Activated CD4-positive, alpha-beta memory T cell treated with anti-CD3 and anti-CD28 coated beads, Interleukin-2, amount 10 ng/mL, durations not matched to agents 7 days and 5 days (primary cell): ENCODE measurements around the gene ZNF385D. TPM values are rescaled to one million over a fixed set of nuclear protein-coding genes. Genes with fewer than 3 reads are reported as not detected.

ENCODE experiments used
- CTCF ChIA-PET: fragments of 350-600 bp; sonication (Branson Sonifier 250); formaldehyde crosslinking; loops from one replicate; lab custom pipeline; 2021; ENCODE audit warnings: antibody characterized with exemption, inconsistent platforms; lab: Charles Lee
- POLR2A ChIA-PET: fragments of 350-600 bp; sonication (Branson Sonifier 250); formaldehyde crosslinking; loops from one replicate; lab custom pipeline; 2021; ENCODE audit warnings: antibody characterized with exemption; lab: Charles Lee
- DNase-seq: peaks from one replicate; pipeline ENCODE4 v3.0.0-alpha.2; 2020
- H3K27ac Mint-ChIP-seq: one replicate; pipeline ENCODE4 v1.8.0; 2021; ENCODE audit warnings: mild to moderate bottlenecking, mixed read lengths
- H3K27me3 Mint-ChIP-seq: one replicate; pipeline ENCODE4 v1.8.0; 2021; ENCODE audit warnings: mixed read lengths
- H3K36me3 Mint-ChIP-seq: one replicate; pipeline ENCODE4 v1.8.0; 2021; ENCODE audit warnings: low read depth, mixed read lengths
- H3K4me1 Mint-ChIP-seq: one replicate; pipeline ENCODE4 v1.8.0; 2021; ENCODE audit warnings: mixed read lengths
- H3K4me3 Mint-ChIP-seq: one replicate; pipeline ENCODE4 v1.8.0; 2021; ENCODE audit warnings: mild to moderate bottlenecking, mixed read lengths
- H3K9me3 Mint-ChIP-seq: one replicate; pipeline ENCODE4 v1.8.0; 2021; ENCODE audit warnings: mixed read lengths
- total RNA-seq, 2 experiments: library from RNA; stranded (reverse); gene quantifications; one replicate each; pipeline ENCODE4 v1.2.3, GENCODE V29; 2021

The ZNF385D gene
- total RNA-seq, 2 experiments from 2014 or later: not detected

- Mint-ChIP-seq H3K9me3 (peaks cover 4% of the 10 kb centered on the region), H3K36me3 (no peaks in the 10 kb centered on the region), H3K27ac (no peak overlapping the region), H3K27me3 (no peaks in the 10 kb centered on the region), H3K4me1 (no peaks in the 10 kb centered on the region), H3K4me3 (no peak overlapping the region)
- POLR2A ChIA-PET: no interaction called here
- no peak for DNase-seq
- CTCF ChIA-PET: no interaction called here
Measured at GRCh38 chr3:21462141-21462540, 288.9 kb downstream of the ZNF385D start.

- Mint-ChIP-seq H3K27ac (no peak overlapping the region), H3K27me3 (no peaks in the 10 kb centered on the region), H3K9me3 (peaks cover 4% of the 10 kb centered on the region), H3K4me3 (no peak overlapping the region), H3K36me3 (no peaks in the 10 kb centered on the region), H3K4me1 (no peaks in the 10 kb centered on the region)
- POLR2A ChIA-PET: no interaction called here
- no peak for DNase-seq
- CTCF ChIA-PET: no interaction called here
Measured at GRCh38 chr3:21457084-21457483, 293.9 kb downstream of the ZNF385D start.

- H3K36me3 Mint-ChIP-seq: no peaks in the 10 kb centered on the region
- CTCF ChIA-PET: interaction anchor here (0.9 kb wide), 1 partner anchor 48 kb away, joined by 3 read pairs; no protein-coding TSS in a partner anchor
- H3K27me3 Mint-ChIP-seq: no peaks in the 10 kb centered on the region
- H3K4me3 Mint-ChIP-seq: no peak overlapping the region
- H3K9me3 Mint-ChIP-seq: peaks cover 9% of the 10 kb centered on the region
- H3K4me1 Mint-ChIP-seq: no peaks in the 10 kb centered on the region
- no peak overlapping the region for H3K27ac Mint-ChIP-seq
- no peak for DNase-seq
- POLR2A ChIA-PET: no interaction called here
Measured at GRCh38 chr3:21449738-21450137, 301.3 kb downstream of the ZNF385D start.

GRCh38 chr3:21447476-21448151 lies 303.4 kb downstream of the ZNF385D start:
- no peak overlapping the region for H3K27ac Mint-ChIP-seq
- H3K27me3 Mint-ChIP-seq: no peaks in the 10 kb centered on the region
- DNase-seq: no peak
- peaks cover 7% of the 10 kb centered on the region for H3K9me3 Mint-ChIP-seq
- no peaks in the 10 kb centered on the region for H3K4me1 Mint-ChIP-seq
- no peaks in the 10 kb centered on the region for H3K36me3 Mint-ChIP-seq
- no peak overlapping the region for H3K4me3 Mint-ChIP-seq
- ChIA-PET POLR2A (no interaction called here), CTCF (no interaction called here)

- CTCF ChIA-PET: no interaction called here
- POLR2A ChIA-PET: no interaction called here
- Mint-ChIP-seq H3K4me3 (no peak overlapping the region), H3K9me3 (peaks cover 7% of the 10 kb centered on the region), H3K4me1 (no peaks in the 10 kb centered on the region), H3K27ac (no peak overlapping the region), H3K36me3 (no peaks in the 10 kb centered on the region), H3K27me3 (no peaks in the 10 kb centered on the region)
- no peak for DNase-seq
Measured at GRCh38 chr3:21446945-21447475, 304.0 kb downstream of the ZNF385D start.

- ChIA-PET POLR2A (no interaction called here), CTCF (interaction anchor here (0.6 kb wide), 1 partner anchor 562 kb away, joined by 8 read pairs; no protein-coding TSS in a partner anchor)
- H3K4me3 Mint-ChIP-seq: no peak overlapping the region
- H3K27ac Mint-ChIP-seq: no peak overlapping the region
- no peaks in the 10 kb centered on the region for H3K36me3 Mint-ChIP-seq
- H3K4me1 Mint-ChIP-seq: no peaks in the 10 kb centered on the region
- no peak for DNase-seq
- H3K27me3 Mint-ChIP-seq: no peaks in the 10 kb centered on the region
- peaks cover 7% of the 10 kb centered on the region for H3K9me3 Mint-ChIP-seq
Measured at GRCh38 chr3:21446027-21446426, 305.0 kb downstream of the ZNF385D start.

GRCh38 chr3:21441821-21442220 lies 309.2 kb downstream of the ZNF385D start:
- CTCF ChIA-PET: no interaction called here
- H3K4me1 Mint-ChIP-seq: no peaks in the 10 kb centered on the region
- peaks cover 10% of the 10 kb centered on the region for H3K9me3 Mint-ChIP-seq
- H3K27me3 Mint-ChIP-seq: no peaks in the 10 kb centered on the region
- H3K27ac Mint-ChIP-seq: no peak overlapping the region
- POLR2A ChIA-PET: no interaction called here
- no peaks in the 10 kb centered on the region for H3K36me3 Mint-ChIP-seq
- DNase-seq: no peak
- no peak overlapping the region for H3K4me3 Mint-ChIP-seq

GRCh38 chr3:21436835-21437234 lies 314.2 kb downstream of the ZNF385D start:
- peaks cover 11% of the 10 kb centered on the region for H3K9me3 Mint-ChIP-seq
- H3K36me3 Mint-ChIP-seq: no peaks in the 10 kb centered on the region
- no peak for DNase-seq
- ChIA-PET POLR2A (no interaction called here), CTCF (no interaction called here)
- H3K4me3 Mint-ChIP-seq: no peak overlapping the region
- no peaks in the 10 kb centered on the region for H3K4me1 Mint-ChIP-seq
- no peaks in the 10 kb centered on the region for H3K27me3 Mint-ChIP-seq
- no peak overlapping the region for H3K27ac Mint-ChIP-seq

- Mint-ChIP-seq H3K9me3 (peaks cover 11% of the 10 kb centered on the region), H3K4me3 (no peak overlapping the region), H3K27ac (no peak overlapping the region), H3K4me1 (no peaks in the 10 kb centered on the region), H3K36me3 (no peaks in the 10 kb centered on the region), H3K27me3 (no peaks in the 10 kb centered on the region)
- ChIA-PET POLR2A (no interaction called here), CTCF (no interaction called here)
- no peak for DNase-seq
Measured at GRCh38 chr3:21435871-21436270, 315.1 kb downstream of the ZNF385D start.

- no peak overlapping the region for H3K4me3 Mint-ChIP-seq
- no peaks in the 10 kb centered on the region for H3K36me3 Mint-ChIP-seq
- no peaks in the 10 kb centered on the region for H3K27me3 Mint-ChIP-seq
- CTCF ChIA-PET: no interaction called here
- POLR2A ChIA-PET: no interaction called here
- H3K9me3 Mint-ChIP-seq: peaks cover 11% of the 10 kb centered on the region
- H3K27ac Mint-ChIP-seq: no peak overlapping the region
- H3K4me1 Mint-ChIP-seq: no peaks in the 10 kb centered on the region
- no peak for DNase-seq
Measured at GRCh38 chr3:21434310-21434709, 316.7 kb downstream of the ZNF385D start.

GRCh38 chr3:21433751-21434150 lies 317.3 kb downstream of the ZNF385D start:
- H3K4me3 Mint-ChIP-seq: no peak overlapping the region
- no peak for DNase-seq
- no peaks in the 10 kb centered on the region for H3K27me3 Mint-ChIP-seq
- no peak overlapping the region for H3K27ac Mint-ChIP-seq
- CTCF ChIA-PET: no interaction called here
- H3K4me1 Mint-ChIP-seq: no peaks in the 10 kb centered on the region
- POLR2A ChIA-PET: no interaction called here
- H3K36me3 Mint-ChIP-seq: no peaks in the 10 kb centered on the region
- peaks cover 11% of the 10 kb centered on the region for H3K9me3 Mint-ChIP-seq

- POLR2A ChIA-PET: no interaction called here
Measured at GRCh38 chr3:21426920-21427319, 324.1 kb downstream of the ZNF385D start.

GRCh38 chr3:21425715-21426114 lies 325.3 kb downstream of the ZNF385D start:
- no peaks in the 10 kb centered on the region for H3K9me3 Mint-ChIP-seq
- no peak overlapping the region for H3K4me3 Mint-ChIP-seq
- no peaks in the 10 kb centered on the region for H3K4me1 Mint-ChIP-seq
- no peaks in the 10 kb centered on the region for H3K27me3 Mint-ChIP-seq
- DNase-seq: no peak
- no peaks in the 10 kb centered on the region for H3K36me3 Mint-ChIP-seq
- POLR2A ChIA-PET: no interaction called here
- CTCF ChIA-PET: no interaction called here
- H3K27ac Mint-ChIP-seq: no peak overlapping the region

More at GRCh38 chr3:21426920-21427319, 324.1 kb downstream of the ZNF385D start:
- Mint-ChIP-seq H3K27me3 (no peaks in the 10 kb centered on the region), H3K27ac (no peak overlapping the region), H3K4me3 (no peak overlapping the region), H3K9me3 (no peaks in the 10 kb centered on the region), H3K4me1 (no peaks in the 10 kb centered on the region), H3K36me3 (no peaks in the 10 kb centered on the region)
- no peak for DNase-seq
- CTCF ChIA-PET: no interaction called here

GRCh38 chr3:21421096-21421495 lies 329.9 kb downstream of the ZNF385D start:
- POLR2A ChIA-PET: no interaction called here
- no peaks in the 10 kb centered on the region for H3K27me3 Mint-ChIP-seq

More at GRCh38 chr3:21421096-21421495, 329.9 kb downstream of the ZNF385D start:
- Mint-ChIP-seq H3K4me1 (no peaks in the 10 kb centered on the region), H3K36me3 (no peaks in the 10 kb centered on the region), H3K9me3 (peaks cover 4% of the 10 kb centered on the region), H3K27ac (no peak overlapping the region), H3K4me3 (no peak overlapping the region)
- CTCF ChIA-PET: no interaction called here
- no peak for DNase-seq
